Activated T-helper 1 cell treated with anti-CD3 and anti-CD28 coated beads, Interleukin-12 subunit alpha, Interleukin-12 subunit beta, Interleukin-2, Interleukin-4 antibody, amounts not matched to agents 30 ng/mL and 10 ng/mL and 1 ng/mL, durations not matched to agents 14 hours and 24 hours and 36 hours (primary cell): ENCODE data around the gene PI4K2A. TPM values are rescaled to one million over a fixed set of nuclear protein-coding genes. Genes with fewer than 3 reads are reported as not detected.
"Not testable (repeated sequence)": the region's sequence is repeated elsewhere in the genome, so short reads cannot be mapped to it uniquely, and the experiment has no call there.

ENCODE experiments used
- DNase-seq: peaks from one replicate; pipeline ENCODE4 v3.0.0; 2021; ENCODE audit warnings: low spot score
- H3K27ac Mint-ChIP-seq: one replicate; pipeline ENCODE4 v1.8.0; 2021; ENCODE audit warnings: mild to moderate bottlenecking, mixed read lengths
- H3K27me3 Mint-ChIP-seq: one replicate; pipeline ENCODE4 v1.8.0; 2022; ENCODE audit warnings: mild to moderate bottlenecking, moderate library complexity, mixed read lengths; ENCODE audit not compliant: insufficient read depth
- H3K36me3 Mint-ChIP-seq: one replicate; pipeline ENCODE4 v1.8.0; 2021; ENCODE audit warnings: low read depth, mixed read lengths
- H3K4me1 Mint-ChIP-seq: one replicate; pipeline ENCODE4 v1.8.0; 2021; ENCODE audit warnings: low read depth, mixed read lengths
- H3K4me3 Mint-ChIP-seq: one replicate; pipeline ENCODE4 v1.8.0; 2021; ENCODE audit warnings: mild to moderate bottlenecking, moderate library complexity, mixed read lengths
- H3K9me3 Mint-ChIP-seq: one replicate; pipeline ENCODE4 v1.8.0; 2021; ENCODE audit warnings: mixed read lengths
- intact Hi-C: fragments of 100-400 bp; cut with micrococcal nuclease; formaldehyde crosslinking; loops from one replicate; pipeline ENCODE4 v1.15.1; 2024
- total RNA-seq: library from RNA; stranded (reverse); gene quantifications from 2 replicates; pipeline ENCODE4 v1.2.3, GENCODE V29; 2022

PI4K2A gene
- total RNA-seq, 1 donor from 2014 or later: 19.3 TPM

DNA sequence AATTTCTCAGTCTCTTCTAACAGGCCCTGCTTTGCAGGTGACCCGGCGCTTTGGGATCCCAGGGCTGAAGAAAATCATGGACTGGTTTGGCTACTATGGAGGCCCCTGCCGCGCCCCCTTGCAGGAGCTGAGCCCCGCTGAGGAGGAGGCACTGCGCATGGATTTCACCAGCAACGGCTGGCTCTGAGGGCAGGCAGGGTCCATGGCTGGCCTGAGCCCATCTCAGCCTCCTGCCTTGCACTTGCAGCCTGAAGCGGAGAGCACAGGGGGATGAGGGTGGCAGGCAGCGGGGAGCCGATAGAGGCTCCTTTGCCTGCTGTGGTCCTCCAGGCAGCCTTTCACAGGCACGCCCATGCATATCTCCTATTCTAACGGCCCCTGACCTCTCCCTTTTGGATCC is 29.0 kb upstream of the PI4K2A start:
- no peak overlapping the region for H3K4me3 Mint-ChIP-seq
- intact Hi-C loops: no loop called here

DNA sequence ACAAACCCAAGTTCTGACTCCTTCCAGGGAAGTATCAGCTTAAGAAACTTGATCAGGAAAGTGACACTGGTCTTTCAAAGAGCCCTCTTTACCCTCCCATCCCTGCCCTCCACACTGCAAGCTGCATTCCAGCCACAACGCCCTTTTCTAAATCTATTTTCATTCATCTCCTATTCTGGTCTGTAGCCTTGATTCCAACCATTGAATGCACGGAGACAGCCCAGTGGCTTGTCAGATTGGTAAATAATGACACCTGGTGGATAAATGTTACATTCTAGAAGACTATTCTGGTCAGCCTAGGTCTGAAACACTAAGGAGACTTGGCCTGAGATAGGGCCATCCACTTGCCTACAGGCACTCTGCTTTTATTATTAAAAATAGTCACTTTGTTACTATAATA is 28.1 kb upstream of the PI4K2A start:
- Mint-ChIP-seq H3K36me3 (no peaks in the 10 kb centered on the region), H3K9me3 (no peaks in the 10 kb centered on the region), H3K4me1 (no peaks in the 10 kb centered on the region), H3K4me3 (no peak overlapping the region), H3K27ac (no peak overlapping the region), H3K27me3 (no peaks in the 10 kb centered on the region)
- intact Hi-C loops: loop anchor here (1.0 kb wide), 1 partner anchor 40 kb away; the partner anchor contains the start of gene ANKRD2
- no peak for DNase-seq

More for the DNA sequence above, 29.0 kb upstream of the PI4K2A start:
- H3K36me3 Mint-ChIP-seq: no peaks in the 10 kb centered on the region
- H3K27me3 Mint-ChIP-seq: no peaks in the 10 kb centered on the region
- no peaks in the 10 kb centered on the region for H3K4me1 Mint-ChIP-seq
- DNase-seq: no peak
- no peak overlapping the region for H3K27ac Mint-ChIP-seq
- no peaks in the 10 kb centered on the region for H3K9me3 Mint-ChIP-seq

DNA sequence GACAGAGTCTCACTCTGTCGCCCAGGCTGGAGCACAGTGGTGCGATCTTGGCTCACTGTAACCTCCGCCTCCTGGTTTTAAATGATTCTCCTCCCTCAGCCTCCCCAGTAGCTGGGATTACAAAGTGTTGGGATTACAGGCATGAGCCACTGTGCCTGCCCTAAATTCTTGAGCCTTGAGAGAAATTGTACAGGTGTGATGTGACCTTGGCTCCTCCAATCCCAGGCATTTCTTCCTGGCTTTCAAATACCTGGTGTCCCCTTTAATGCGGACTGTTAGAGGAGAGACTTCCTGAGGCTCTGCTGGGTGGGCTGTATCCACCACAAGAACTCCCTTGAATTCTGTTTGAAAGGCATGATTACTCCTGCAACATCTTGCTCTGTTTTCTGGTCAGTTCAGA is 22.2 kb upstream of the PI4K2A start:
- no peak for DNase-seq
- no peak overlapping the region for H3K4me3 Mint-ChIP-seq
- no peaks in the 10 kb centered on the region for H3K27me3 Mint-ChIP-seq
- H3K9me3 Mint-ChIP-seq: no peaks in the 10 kb centered on the region
- no peak overlapping the region for H3K27ac Mint-ChIP-seq
- intact Hi-C loops: no loop called here
- no peaks in the 10 kb centered on the region for H3K4me1 Mint-ChIP-seq
- no peaks in the 10 kb centered on the region for H3K36me3 Mint-ChIP-seq

DNA sequence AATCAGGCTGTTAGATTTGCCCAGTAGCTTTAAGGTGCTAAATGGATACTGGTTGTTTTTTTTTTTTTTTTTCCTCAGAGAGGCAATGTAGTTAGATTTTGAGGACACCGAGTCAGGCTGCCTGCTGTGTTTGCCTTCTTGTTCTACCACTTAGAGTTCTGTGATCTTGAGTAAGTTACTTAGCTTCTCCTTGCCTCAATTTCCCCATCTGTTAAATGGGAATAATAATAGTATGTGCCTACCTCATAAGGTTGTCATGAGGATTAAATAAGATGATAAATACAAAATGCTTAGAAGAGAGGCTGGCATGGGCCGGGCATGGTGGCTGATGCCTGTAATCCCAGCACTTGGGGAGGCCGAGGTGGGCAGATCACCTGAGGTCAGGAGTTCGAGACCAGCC is 21.7 kb upstream of the PI4K2A start:
- H3K4me3 Mint-ChIP-seq: no peak overlapping the region
- no peak overlapping the region for H3K27ac Mint-ChIP-seq
- no peak for DNase-seq
- no peaks in the 10 kb centered on the region for H3K36me3 Mint-ChIP-seq
- H3K9me3 Mint-ChIP-seq: no peaks in the 10 kb centered on the region
- no peaks in the 10 kb centered on the region for H3K4me1 Mint-ChIP-seq
- intact Hi-C loops: no loop called here
- no peaks in the 10 kb centered on the region for H3K27me3 Mint-ChIP-seq

DNA sequence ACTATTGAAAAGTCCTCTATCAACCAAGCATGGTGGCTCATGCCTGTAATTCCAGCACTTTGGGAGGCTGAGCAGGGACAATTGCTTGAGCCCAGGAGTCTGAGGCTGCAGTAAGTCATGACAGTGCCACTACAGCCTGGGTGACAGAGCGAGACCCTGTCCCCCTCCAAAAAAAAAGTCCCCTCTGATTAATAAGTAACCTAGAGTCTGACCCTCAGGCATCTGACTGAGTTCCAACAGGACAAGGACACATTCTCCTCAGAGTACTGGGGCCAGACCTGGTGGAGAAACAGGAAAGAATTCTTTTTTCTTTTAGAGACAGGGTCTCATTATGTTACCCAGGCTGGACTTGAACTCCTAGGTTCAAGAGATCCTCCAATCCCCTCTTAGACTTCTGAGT is 17.2 kb upstream of the PI4K2A start:
- H3K36me3 Mint-ChIP-seq: no peaks in the 10 kb centered on the region
- peaks cover 3% of the 10 kb centered on the region for H3K27me3 Mint-ChIP-seq
- no peak overlapping the region for H3K27ac Mint-ChIP-seq
- DNase-seq: no peak
- no peaks in the 10 kb centered on the region for H3K9me3 Mint-ChIP-seq
- no peak overlapping the region for H3K4me3 Mint-ChIP-seq
- H3K4me1 Mint-ChIP-seq: no peaks in the 10 kb centered on the region
- intact Hi-C loops: no loop called here

DNA sequence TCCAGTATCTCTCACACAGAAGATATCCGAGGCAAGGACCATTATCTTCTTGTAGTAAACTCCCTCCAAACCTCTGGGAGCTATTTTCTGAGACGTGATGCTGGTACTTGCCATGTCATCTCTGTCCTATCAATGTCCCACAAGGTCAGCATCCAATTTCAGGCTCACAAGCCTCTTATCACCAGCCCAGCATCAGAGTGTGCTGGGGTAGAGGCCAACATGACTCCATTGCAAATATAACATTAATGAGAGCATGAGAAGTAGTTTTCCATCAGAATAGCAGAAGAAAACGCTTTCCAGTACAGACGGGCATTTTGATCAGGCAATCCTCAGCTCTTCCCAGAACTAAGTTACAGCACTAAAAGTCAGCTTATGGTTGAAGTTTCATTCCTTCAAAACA is 12.7 kb upstream of the PI4K2A start:
- Mint-ChIP-seq H3K9me3 (no peaks in the 10 kb centered on the region), H3K36me3 (no peaks in the 10 kb centered on the region), H3K27ac (no peak overlapping the region), H3K4me3 (no peak overlapping the region), H3K27me3 (peaks cover 3% of the 10 kb centered on the region), H3K4me1 (peaks cover 5% of the 10 kb centered on the region)
- intact Hi-C loops: no loop called here
- DNase-seq: no peak

DNA sequence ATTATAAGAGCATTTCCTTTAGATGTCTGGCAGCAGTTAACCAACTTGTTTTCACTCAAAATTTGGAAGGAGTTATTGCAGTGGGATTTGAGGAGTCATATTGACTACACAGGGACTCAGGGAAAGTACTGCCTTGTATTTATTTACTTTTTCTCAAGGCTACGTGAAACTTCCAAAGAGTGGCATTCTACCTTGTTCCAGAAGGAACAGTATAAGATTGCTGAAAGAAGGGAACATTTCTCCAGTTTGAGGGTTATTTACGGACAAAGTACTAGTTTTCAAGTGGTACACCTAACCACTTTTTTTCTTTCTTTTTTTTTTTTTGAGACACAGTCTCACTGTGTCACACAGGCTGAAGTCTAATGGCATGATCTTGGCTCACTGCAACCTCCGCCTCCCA is 12.2 kb upstream of the PI4K2A start:
- H3K27me3 Mint-ChIP-seq: peaks cover 3% of the 10 kb centered on the region
- no peak for DNase-seq
- H3K4me3 Mint-ChIP-seq: no peak overlapping the region
- no peaks in the 10 kb centered on the region for H3K9me3 Mint-ChIP-seq
- peaks cover 10% of the 10 kb centered on the region for H3K4me1 Mint-ChIP-seq
- intact Hi-C loops: no loop called here
- H3K27ac Mint-ChIP-seq: no peak overlapping the region
- H3K36me3 Mint-ChIP-seq: peaks cover under 1% of the 10 kb centered on the region

DNA sequence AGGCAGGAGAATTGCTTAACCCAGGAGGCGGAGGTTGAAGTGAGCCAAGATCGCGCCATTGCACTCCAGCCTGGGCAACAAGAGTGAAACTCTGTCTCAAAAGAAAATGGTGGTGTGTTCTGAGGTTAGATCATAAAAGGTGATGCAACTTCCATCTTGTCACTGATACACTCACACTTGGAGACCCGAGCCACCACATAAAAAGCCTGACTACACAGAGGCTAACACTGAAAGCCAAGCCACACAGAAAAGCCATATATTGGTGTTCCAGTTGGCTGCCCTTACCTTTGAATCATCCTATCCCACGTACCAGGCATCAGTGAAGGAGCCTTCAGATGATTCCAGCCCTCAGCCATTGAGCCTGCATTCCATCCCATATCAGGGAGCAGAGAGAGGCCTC is 11.2 kb upstream of the PI4K2A start:
- DNase-seq: no peak
- intact Hi-C loops: no loop called here
- no peak overlapping the region for H3K27ac Mint-ChIP-seq
- no peak overlapping the region for H3K4me3 Mint-ChIP-seq
- H3K36me3 Mint-ChIP-seq: peaks cover 2% of the 10 kb centered on the region
- peaks cover 5% of the 10 kb centered on the region for H3K27me3 Mint-ChIP-seq
- H3K4me1 Mint-ChIP-seq: peaks cover 19% of the 10 kb centered on the region
- no peaks in the 10 kb centered on the region for H3K9me3 Mint-ChIP-seq

DNA sequence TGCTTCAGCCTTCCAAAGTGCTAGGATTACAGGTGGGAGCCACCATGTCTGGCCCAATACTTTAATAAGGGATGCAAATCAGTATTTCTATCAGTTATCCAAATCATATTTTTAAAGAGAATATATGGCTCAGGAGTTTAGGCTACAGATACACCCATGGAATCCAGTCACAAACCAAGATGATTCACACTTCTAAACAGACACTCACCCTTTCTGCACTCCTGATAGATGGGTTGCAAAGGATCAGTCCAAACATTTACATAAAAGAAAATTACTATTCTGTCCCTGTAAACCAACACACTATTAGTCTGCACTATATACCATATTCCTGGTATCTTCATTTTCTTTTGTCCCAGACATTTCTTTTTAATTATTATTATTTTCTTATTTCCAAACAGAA is 9.4 kb upstream of the PI4K2A start:
- Mint-ChIP-seq H3K27me3 (peaks cover 5% of the 10 kb centered on the region), H3K36me3 (peaks cover 2% of the 10 kb centered on the region), H3K4me1 (peaks cover 19% of the 10 kb centered on the region), H3K27ac (no peak overlapping the region), H3K4me3 (no peak overlapping the region), H3K9me3 (no peaks in the 10 kb centered on the region)
- no peak for DNase-seq
- intact Hi-C loops: no loop called here

DNA sequence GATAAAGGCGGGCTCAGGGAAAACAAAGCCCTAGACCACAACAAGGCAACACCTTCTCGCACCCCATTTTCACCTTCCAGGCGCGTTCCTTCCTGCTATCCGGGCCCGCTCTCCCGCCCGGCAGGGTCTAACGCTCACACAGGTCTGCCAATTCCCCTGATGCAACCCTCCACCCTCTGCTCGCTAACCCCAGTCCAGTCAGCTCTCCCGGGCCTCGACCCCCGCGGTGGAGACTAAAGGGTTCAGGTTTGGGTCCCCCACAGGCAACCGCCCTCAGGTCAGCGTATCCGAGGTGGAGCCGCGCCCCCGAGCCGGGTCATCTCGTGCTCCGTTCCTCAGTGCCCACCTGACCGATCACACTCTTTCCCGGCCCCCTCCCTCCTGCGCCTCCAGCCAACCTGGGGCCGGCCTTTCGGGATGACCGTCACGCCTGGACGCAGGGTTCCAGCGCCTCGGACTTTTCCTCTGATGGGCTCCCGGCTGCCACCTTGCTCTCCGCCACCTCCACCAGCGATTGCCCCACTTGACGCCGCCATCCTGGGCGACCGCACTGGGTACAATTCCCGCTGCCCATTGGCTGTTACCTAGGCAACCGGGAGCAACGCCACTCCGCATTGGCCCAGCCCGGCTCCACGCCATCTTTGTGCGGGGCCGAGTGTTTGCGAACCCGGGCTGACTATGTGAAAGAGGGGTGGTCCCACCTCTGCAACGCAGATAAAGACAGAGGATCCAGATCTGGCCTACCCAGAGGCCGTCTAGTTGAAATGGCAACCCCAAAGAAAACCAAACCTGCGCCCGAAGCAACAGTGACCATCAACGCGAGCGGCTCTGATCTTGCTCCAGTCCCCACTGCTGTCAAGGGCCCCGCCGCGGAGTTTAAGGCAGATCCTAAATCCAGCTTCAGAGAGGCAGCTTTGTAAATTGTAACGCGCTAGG is 7.3 kb upstream of the PI4K2A start, which contains the start of gene MORN4:
TSS of gene MORN4 (minus strand) at position 552 of the 936 bp plus-strand sequence. CDS start 13,847 bp downstream, outside the sequence.
- H3K36me3 Mint-ChIP-seq: peaks cover 2% of the 10 kb centered on the region
- H3K27me3 Mint-ChIP-seq: peaks cover 2% of the 10 kb centered on the region
- H3K9me3 Mint-ChIP-seq: no peaks in the 10 kb centered on the region
- peak within 1 kb of the TSS; percentile 96 for H3K4me3 Mint-ChIP-seq
- H3K27ac Mint-ChIP-seq: peak within 1 kb of the TSS; percentile 89
- intact Hi-C loops: loop anchor here (1.0 to 2.0 kb wide), 7 partner anchors 8 to 299 kb away; partner anchors contain the start of genes AVPI1, FRAT2, MMS19 and UBTD1
- H3K4me1 Mint-ChIP-seq: peaks cover 19% of the 10 kb centered on the region
- peak; percentile 89 for DNase-seq

DNA sequence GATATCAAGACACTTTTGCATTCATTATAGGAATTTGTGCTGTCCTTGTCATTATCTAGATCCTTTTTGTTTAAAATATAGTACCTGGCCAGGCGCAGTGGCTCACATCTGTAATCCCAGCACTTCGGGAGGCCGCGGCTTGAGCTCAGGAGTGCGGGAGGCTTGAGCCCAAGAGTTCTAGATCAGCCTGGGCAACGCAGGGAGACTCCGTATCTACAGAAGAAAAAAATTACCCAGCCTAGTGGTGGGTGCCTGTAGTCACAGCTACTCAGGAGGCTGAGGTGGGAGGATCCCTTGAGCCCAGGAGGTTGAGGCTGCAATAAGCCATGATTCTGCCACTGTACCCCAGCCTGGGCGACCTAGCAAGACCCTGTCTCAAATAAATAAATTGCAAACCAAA is 6.5 kb upstream of the PI4K2A start:
- Mint-ChIP-seq H3K36me3 (peaks cover 2% of the 10 kb centered on the region), H3K27me3 (peaks cover 3% of the 10 kb centered on the region), H3K4me1 (peaks cover 19% of the 10 kb centered on the region), H3K27ac (peak overlapping the region; percentile 89), H3K4me3 (peak overlapping the region; percentile 96), H3K9me3 (no peaks in the 10 kb centered on the region)
- intact Hi-C loops: loop anchor here (1.0 to 2.0 kb wide), 7 partner anchors 7 to 300 kb away; partner anchors contain the start of genes AVPI1, FRAT2, MMS19 and UBTD1
- DNase-seq: no peak

DNA sequence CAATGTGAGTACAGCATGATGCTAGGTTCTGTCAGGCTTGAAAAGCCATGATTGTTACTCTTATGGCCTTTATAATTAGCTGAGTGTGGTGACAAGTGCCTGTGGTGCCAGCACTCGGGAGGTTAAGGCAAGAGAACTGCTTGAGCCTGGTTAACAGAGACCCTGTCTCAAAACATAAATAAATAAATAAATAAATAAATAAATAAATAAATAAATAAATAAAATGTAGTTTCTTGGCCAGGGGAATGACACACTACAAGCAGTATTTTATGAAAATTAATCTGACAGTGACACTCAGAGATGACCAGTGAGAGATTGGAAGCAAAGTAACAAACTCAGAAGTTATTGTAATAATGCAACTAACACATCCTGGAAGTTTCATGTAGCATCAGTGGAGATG is 4.9 kb upstream of the PI4K2A start:
- peaks cover 3% of the 10 kb centered on the region for H3K27me3 Mint-ChIP-seq
- peaks cover 24% of the 10 kb centered on the region for H3K4me1 Mint-ChIP-seq
- DNase-seq: no peak
- peaks cover 2% of the 10 kb centered on the region for H3K36me3 Mint-ChIP-seq
- no peak overlapping the region for H3K4me3 Mint-ChIP-seq
- no peak overlapping the region for H3K27ac Mint-ChIP-seq
- intact Hi-C loops: no loop called here
- H3K9me3 Mint-ChIP-seq: no peaks in the 10 kb centered on the region

DNA sequence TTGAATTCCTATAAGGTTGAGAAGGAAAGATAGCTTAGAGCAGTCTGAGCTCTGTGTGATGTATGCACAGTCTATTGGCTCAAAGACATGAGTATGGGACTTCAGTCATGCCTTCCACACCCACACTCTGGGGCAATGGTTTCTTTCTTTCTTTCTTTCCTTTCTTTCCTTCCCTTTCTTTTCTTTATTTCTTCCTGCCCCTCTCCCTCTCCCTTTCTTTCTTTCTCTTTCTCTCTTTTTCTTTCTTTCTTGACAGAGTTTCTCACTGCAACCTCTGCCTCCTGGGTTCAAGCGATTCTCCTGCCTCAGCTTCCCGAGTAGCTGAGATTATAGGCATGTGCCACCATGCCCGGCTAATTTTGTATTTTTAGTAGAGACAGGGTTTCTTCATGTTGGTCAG is 1.4 kb upstream of the PI4K2A start:
- not testable (repeated sequence) for H3K9me3 Mint-ChIP-seq

More for the DNA sequence above, 1.4 kb upstream of the PI4K2A start:
- intact Hi-C loops, H3K27me3 Mint-ChIP-seq, H3K36me3 Mint-ChIP-seq, H3K4me3 Mint-ChIP-seq, DNase-seq, H3K27ac Mint-ChIP-seq: not testable (repeated sequence)
- peaks cover 23% of the 10 kb centered on the region for H3K4me1 Mint-ChIP-seq
